GM19043 (cell line): ENCODE results near the gene UQCC2.

Experiments
- ATAC-seq: cut with Tn5 transposase; IDR thresholded peaks from one replicate; pipeline ENCODE4 v1.9.1; 2021; ENCODE audit warnings: low read depth; ENCODE audit not compliant: unreplicated experiment

UQCC2 gene

DNA sequence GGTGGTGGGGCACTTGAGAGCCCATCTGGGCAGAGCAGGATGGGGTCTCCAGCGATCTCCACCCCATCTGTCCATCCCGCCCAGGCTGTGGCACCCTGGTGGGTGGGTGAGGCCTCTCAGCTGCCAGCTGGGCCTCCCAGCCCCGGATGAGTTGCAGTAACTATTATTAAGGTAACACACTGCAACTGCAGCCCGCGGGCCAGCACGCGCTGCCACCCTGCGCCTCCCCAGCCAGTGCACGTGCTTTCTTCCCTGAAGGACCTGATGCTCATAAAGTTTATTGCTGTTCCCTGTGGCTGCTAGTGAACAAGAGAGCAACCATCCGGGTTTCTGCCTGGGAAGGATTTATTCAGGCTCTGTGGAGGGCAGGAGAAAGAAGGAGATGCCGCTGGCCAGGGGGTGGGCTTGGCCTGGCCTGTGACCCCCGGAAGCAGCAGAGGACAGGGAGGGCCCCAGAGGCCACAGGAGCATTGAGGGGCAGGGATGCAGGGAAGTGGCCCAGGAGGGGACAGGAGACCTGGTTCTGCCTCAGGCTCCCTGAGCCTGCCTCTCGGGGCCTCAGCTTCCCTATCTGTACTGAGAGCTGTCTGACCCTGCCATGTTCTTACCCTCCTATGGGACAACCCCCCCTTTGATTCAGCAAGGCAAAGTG is 33.5 kb upstream of the UQCC2 start:
- no peak for ATAC-seq

DNA sequence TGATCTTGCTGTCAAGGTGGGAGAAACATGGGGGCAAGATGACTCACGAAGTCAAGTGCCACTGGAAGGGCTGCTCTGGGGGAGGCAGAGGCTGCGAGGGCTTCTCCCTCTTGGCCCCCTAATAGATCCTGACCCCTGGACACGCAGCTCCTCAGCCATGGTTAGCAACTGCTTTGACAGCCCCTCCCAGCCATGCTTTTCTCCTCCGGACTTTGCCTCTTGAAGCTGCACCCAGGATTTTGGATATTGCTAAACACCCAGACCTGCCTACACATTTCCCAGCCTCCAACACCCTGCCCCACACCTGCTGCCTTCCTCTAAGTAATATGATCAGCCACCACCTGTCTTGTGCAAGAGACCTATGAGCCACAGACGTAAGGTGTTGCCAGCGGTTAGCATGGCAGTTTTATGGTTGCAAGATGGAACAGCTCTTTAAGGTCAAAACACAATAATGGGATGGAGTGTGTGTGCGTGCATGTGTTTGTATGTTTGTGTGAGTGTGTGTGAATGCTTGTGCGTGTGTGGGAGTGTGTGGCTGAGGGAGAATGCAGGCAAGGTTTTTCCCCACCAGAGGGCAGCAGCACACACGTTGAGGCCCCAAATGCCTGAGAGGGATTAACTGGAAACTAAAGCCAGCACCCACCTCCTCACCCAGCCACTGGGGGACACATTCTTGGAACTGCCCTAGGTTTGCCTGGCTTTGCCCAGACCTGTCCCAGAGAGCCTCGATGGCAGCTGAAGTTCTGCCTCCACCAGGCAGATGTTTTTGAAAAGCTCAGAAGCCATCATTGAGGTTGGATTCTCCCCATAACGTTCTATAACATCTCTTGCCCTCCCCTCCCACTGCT is 32.7 kb upstream of the UQCC2 start:
- no peak for ATAC-seq

DNA sequence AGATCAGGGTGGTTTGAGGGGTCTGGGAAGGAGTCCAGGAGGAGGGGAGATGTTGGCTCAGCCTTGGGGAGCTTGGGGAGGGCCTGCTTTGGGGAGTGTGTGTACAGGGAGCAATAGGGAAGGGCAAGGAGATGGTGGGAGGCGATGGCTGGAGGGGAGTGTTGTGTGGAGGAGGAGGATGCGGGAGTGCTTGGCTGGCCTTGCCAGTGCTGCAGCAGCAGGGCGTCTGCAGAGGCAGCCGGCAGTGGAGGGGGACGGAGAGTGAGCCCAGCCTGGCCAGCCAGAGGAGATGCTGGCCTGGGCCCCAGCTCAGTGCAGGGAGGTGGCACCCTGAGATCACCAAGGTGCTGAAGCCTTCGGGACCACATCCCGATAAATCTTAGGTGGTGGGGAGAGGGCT is 31.3 kb upstream of the UQCC2 start:
- ATAC-seq, result no peak

DNA sequence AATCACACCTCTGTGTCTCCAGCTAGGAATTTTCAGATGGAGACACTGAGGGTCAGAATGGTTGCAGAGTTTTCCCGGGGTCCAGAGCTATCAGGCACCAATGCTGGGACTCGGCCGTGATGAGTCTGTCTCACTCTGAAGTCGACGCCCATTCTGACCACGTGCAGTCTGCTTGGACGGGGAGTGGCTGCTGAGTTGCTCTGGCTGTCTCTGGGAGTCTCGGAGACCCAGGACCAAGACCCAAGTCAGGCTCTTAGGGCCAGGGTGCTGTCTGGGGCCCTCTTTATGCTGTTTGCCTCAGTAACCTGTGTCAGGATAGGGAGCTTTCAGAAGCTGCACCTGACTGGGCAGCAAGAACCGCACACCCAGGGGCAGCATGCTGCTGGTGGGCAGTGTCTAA is 30.6 kb upstream of the UQCC2 start:
- ATAC-seq, result no peak

DNA sequence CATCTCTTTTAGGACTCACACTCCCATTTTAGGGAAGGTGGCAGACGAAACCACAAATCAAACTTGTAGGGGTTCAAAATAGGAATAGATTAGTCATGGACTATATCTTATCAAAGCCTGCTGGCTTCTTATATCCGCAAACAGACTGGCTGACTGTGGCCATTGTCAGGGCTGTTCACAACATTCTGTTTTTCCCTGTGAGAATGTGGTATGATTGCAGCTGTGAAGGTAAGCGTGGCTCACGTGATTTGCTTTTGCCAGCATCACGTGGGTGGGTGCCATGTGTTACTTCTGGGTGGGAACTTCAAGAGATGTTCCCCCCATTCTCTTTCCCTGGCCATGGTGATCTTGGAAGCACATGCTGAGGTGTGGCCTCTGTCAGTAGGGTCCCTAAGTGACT is 29.3 kb upstream of the UQCC2 start:
- no peak for ATAC-seq

DNA sequence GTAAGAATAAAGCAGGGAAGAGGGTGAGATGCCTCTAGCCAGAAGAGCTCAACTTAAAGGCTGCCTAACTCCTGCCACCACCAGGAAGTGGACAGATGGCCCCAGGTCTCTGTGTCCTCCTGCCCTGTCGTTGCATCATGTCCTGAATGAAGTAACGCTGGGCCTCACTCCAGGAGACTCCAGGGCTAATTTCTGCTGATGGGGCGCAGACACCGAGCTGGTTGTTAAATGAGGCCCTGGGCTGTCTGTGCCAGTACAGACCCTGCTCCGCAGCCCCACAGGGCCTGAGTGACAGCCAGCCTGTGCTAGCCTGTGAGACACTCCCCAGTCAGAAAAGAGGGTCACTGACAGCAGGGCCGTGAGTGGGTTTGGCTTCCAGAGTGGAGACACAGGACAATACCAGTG is 28.7 kb upstream of the UQCC2 start:
- ATAC-seq, result no peak

DNA sequence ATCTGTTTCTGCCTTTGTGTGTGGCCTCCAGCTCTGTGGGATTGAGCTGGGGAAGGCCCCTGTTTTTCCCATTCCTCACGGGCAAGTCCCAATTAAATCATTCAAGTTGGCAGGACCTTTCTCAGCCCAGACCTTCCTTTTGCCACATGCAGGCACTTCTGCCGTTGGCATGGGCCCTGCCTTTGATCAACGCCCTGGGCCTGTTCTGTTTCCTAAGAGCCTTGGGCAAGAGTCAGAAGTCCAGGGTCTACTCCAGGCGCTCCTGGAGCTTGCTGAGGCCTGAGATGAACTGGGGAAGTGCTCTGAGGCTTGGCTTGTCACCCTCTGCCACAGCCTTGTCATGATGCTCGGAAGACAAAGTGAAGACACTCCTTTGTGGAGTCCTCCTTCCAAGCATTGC is 28.1 kb upstream of the UQCC2 start:
- no peak for ATAC-seq

DNA sequence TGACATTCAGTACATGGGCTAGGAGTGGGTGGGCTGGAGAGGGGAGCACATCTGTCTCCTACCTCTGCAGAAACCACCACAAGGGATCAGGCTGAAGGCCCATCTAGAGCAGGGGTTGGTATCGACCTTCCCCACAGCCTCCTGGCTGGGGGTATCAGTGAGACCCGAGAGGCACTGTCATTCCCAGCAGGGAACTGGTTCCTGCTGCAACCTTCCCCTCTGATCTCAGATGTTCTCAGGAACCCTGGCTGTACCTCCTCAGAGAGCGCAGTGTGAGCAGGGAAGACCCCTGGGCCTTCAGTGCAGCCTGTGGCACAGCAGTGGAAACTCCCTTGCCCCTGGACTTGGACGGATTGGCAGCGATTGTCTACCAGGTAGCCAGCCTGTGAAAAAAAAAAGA is 27.4 kb upstream of the UQCC2 start:
- no peak for ATAC-seq

DNA sequence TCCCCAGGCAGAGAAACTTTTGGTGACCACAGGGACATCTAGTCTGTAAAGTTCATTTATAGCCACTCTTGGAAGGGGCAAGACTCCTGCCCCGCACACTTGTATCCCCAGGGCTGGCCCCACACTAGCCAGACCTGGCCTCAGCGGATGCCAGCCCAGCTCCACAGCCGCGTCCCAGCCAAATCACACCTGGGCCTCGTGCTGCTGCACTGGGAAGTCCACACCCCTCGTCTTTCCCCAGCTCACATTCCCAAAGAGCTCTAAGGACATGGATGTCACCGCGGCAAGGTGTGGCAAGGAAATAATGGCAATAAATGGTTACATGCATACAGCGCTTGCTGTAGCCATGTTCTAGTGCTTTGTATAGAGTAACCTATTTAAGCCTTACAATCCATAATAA is 26.7 kb upstream of the UQCC2 start:
- ATAC-seq, result no peak

DNA sequence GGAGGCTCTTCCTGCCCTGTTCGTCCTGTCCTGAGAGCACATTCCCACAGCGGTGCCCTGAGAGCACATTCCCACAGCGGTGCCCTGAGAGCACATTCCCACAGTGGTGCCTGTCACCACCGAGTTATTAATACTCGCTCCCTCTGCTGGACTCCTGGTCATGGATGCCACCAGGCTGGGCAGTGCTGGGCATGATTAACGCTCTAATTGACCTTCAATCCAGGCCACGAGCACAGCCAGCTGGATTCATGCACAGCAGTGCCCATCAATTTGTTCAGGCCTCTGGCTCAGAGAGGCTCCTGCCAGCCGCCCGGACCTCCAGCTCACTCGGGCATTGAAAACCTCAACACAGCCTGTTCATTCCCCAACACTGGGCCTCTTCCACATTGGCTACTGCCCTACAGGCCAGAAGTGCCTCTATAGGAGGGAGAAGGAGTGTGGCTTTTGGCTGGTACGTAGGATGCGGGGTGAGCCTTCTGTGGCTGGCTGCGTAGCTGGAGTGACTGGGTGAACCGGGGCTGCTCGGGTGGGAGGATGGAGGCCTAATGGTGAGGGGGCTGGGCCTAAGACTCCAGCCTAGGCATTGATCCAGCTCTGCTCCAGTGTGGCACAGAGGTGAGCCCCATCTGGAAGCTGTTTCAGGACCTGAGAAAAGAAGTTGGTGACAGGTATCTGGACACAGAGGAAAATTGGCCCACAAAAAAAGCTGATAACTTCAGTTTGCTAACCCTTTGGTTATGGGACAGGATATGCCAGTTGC is 25.9 kb upstream of the UQCC2 start:
- ATAC-seq, result no peak

DNA sequence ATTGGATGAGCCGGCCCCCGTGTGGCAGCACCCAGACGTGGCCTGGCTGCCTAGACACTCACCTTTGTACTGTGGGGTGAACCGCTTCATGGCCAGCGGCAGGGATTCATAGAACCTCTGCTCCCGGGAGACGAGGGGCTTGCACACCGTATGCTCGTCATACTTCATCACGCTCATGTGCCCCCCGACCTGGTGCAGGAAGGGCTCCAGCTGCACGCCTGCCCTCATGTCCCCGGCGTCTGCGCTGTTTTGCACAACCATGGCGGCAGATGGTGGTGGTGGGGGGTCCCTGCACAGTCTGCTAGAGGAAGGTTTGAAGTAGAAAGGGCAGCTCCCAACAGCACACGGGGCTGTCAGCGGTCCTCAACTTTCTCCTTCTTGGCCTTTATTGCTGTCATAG is 23.7 kb upstream of the UQCC2 start:
- no peak for ATAC-seq

DNA sequence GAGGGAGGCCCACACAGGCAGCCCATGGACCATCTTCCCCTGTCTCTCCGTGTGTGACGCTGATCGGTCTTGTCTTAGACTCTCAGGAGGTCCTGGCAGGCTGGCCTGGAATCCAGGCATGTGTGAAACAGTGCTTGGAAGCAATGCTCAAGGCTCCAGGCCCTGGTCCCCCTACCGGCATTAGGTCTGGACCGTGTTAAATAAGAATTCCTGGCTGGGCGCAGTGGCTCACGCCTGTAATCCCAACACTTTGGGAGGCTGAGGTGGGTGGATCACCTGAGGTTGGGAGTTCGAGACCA is 22.2 kb upstream of the UQCC2 start:
- ATAC-seq, result no peak

DNA sequence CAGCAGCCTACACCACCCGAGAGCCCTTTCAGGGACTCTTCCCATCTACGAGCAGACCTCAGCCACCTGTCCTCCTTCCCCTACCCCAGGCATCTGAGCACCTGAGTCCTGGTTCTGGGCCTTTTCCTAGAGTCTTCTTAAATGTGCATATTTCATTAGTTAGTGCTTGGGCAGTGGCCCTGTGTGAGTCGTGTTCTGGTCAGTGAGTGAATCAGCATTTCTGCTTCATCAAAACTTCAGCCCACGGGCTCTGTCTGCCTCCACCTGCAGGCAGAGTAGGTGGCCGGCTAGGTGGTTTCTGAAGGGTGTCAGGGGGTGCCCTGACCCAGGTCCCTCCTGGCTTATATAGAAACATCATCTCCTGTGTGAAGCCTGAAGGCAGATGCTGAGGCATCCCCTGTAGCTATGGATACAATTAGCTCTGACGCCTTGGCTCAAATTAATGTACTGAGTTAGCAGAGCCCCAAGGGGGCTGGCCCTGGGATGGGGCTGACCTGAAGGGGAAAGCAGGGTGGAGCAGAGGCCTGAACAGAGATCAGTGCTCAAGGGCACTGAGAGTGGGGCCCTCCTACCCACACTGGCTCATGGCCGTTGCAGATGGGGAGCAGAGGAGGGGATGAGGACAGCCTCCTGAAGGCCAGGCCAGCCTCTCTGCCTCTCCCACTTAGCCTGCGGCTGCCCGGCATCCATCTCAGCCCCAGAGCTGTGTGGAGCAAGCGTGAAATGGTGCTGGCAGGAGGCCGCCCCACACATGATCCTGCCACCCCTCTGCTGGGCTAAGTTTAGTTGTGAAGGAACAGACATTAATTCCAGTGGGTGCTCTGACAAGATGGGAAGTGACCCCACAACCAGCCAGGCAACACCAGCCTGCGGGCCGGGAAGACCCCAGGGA is 21.6 kb upstream of the UQCC2 start:
- ATAC-seq, result no peak

DNA sequence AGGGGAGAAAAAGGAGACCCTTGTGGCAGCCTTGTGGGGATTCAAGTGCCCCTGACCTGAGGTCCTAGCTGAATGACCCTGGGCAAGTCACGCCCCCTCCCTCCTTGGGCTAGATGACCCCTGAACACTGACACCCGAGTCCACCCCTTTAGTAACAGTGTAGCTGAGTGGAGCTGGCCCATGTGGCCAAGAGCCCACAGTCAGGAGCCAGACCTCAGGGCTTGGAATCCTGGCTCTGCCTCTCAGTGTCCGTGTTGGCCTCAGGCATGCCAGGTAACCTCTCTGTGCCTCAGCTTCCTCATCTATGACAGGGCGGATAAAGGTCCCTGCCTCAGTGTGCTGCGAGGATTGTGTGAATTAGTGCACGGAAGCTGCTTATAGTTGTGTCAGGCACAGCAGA is 20.9 kb upstream of the UQCC2 start:
- no peak for ATAC-seq

DNA sequence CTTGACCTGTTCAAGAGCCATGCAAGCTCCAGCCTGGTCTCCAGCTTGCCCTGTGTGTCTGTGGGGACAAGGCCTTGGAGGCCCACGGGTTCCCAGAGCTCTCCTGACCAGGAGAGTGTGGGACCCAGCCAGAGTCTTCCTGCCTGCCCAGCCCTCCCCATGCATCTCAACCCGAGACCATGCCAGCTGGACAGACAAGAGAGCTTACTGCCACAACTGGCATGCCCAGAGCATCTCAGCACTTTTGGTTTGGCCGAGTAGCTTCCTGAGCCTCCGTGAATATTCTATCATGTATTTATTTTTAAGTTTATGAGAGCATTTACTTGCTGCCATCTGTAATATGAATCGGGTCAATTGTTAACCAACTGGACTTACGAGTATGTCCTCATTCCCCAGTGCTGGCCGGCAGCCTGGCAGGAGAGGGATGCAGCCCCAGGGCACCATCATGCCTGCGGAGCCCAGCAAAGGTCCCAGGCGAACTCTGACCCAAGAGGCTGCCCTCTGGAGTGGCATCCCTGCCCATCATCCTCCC is 20.3 kb upstream of the UQCC2 start:
- no peak for ATAC-seq

DNA sequence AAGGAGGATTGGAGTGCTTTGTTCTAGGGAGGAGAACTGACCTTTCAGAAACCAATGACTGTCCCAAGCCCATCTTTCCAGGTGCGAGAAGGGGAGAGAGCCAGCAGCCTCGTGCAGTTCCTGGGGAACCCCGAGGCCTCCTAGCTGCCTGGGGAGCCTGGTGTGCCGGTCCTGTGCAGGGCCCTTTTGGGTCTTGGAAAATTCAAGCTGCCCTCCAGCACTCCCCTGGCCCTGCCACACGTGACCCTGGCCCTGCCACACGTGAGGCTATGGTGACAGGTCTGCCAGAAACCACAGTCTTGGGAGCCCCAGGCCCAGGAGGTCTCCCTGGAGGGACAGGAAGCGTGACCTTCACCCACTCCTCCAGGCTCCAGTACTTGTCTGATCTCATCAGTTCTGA is 19.5 kb upstream of the UQCC2 start:
- no peak for ATAC-seq

DNA sequence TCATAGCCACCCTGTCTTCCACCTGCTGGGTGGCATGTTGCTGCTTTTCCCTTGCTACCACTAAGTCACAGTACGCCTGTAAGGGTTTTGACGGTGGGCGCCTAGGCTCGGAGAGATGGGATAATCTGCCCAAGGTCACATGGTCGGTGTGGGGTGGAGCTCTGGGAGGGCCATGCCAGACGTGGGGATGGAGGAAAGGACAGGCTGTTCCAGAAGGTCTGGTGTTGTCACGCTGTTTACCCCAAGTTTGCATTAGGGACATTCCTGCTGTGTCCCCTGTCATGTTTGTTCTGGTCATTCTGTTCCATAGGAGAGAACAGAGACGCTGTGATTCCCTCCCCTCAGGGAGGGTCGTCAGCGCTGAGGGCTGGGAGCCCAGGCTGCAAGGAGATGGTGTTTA is 19.1 kb upstream of the UQCC2 start:
- no peak for ATAC-seq

DNA sequence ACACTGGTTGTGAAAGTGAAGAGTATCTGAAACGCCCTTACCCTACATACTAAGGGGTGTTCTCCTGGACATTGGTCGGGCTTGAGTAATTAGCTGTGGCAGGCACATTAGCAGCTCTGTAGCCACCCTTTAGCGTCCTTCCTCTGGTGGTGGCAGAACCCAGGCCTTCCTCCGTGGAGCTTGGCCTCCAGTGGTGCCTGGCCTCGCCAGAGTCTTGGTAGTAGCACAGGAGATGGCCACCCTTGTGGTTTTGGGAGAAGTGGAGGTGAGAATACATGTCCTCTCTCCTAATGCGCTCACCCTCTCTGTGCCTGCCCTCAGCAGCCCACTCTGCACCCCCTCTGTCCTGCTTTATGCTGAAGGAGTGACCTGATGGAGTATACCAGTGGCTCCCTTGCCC is 17.6 kb upstream of the UQCC2 start:
- no peak for ATAC-seq

DNA sequence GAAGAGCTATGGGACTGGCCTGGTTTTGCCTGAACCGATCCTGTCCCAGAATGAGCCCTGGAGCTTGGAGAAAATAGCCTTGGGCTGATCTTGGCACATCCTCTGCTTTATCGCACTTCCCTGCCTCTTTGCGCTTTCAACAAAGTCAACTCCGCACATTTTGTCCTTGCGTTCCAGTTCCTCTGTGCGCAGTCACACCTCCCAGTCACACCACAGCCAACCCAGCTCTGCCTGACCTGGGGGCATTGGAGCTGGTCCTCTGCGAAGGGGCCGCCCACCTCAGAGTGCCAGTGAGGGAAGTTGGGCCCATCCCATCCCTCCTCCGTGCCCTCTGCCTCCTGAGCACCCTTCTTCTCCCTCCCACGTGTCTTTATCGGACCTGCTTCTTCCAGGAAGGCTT is 16.9 kb upstream of the UQCC2 start:
- ATAC-seq, result no peak

DNA sequence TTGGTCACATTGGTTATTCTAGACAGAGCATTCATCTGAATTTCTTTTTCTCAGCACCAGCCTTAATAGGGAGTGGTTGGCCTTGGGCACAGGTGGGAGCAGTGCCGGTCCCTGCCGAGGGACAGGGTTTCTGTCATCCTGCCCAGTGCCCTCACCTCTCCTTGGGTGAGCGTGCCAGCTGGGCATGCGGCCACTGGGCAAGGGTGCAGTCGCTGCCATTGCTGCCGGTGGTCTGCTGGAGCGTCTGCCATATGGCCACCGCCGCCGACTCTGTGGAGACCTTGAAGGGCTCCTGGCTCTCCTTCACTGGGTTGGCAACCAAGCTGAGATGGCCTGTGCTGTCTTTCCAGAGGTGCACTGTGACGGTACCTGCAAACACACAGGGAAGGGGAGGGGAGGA is 16.4 kb upstream of the UQCC2 start:
- ATAC-seq, result no peak

DNA sequence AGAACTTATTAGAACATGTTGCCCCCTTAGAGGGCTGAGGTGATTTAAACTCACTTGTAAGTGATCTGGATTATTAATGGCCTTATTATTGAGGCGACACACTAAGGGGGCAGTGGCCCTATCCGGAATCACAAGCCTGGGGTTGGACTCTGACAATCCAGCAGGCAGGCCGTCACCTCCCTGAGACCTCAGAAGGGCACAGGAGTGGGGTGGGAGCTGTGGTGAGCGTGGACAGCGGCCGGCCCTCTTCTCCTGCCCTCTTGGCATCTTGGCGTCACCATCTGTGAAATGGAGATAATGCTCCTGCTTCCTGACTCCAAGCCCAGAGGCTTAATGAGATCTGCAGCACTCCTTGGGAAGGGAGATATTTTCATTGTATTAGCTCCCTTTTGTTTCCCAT is 15.6 kb upstream of the UQCC2 start:
- no peak for ATAC-seq
